MM.1S (cell line): Measurements from ENCODE around the gene KCNIP4.

Experiments
- DNase-seq: peaks from one replicate; pipeline ENCODE4 v3.0.0-alpha.2; 2015
- H2AFZ ChIP-seq: fragments of 300-600 bp; sonication (generic); 2 replicates; pipeline ENCODE4 v1.6.0; 2016; ENCODE audit warnings: antibody characterized with exemption, low read length
- H3F3A ChIP-seq: fragments of 300-600 bp; sonication (generic); 2 replicates; pipeline ENCODE4 v1.6.1; 2016; ENCODE audit warnings: mild to moderate bottlenecking, antibody characterized with exemption, low read length, moderate library complexity, mixed read lengths; ENCODE audit not compliant: insufficient read depth
- H3K27ac ChIP-seq: fragments of 300-600 bp; sonication (generic); 2 replicates; pipeline ENCODE4 v1.5.1; 2016; ENCODE audit warnings: mild to moderate bottlenecking, low read length
- H3K27me3 ChIP-seq: fragments of 300-600 bp; sonication (generic); replicated peaks from 2 replicates; pipeline ENCODE4 v1.6.0; 2016; ENCODE audit warnings: low read length; ENCODE audit not compliant: insufficient read depth
- H3K36me3 ChIP-seq: fragments of 300-600 bp; sonication (generic); replicated peaks from 2 replicates; pipeline ENCODE4 v1.6.1; 2016; ENCODE audit warnings: mild to moderate bottlenecking, low read length, mixed read lengths; ENCODE audit not compliant: insufficient read depth
- H3K4me1 ChIP-seq: fragments of 300-600 bp; sonication (generic); 2 replicates; pipeline ENCODE4 v1.6.1; 2016; ENCODE audit warnings: low read length, mixed read lengths
- H3K4me2 ChIP-seq: fragments of 300-600 bp; sonication (generic); 2 replicates; pipeline ENCODE4 v1.6.0; 2016; ENCODE audit warnings: low read depth, low read length
- H3K4me3 ChIP-seq: fragments of 300-600 bp; sonication (generic); 2 replicates; pipeline ENCODE4 v1.5.1; 2016; ENCODE audit warnings: low read length, mixed read lengths
- H3K79me2 ChIP-seq: fragments of 300-600 bp; sonication (generic); 2 replicates; pipeline ENCODE4 v1.6.1; 2016; ENCODE audit warnings: mixed run types, low read length, mixed read lengths
- H3K9ac ChIP-seq: fragments of 300-600 bp; sonication (generic); 2 replicates; pipeline ENCODE4 v1.6.1; 2016; ENCODE audit warnings: low read length, mixed read lengths
- H3K9me2 ChIP-seq: fragments of 300-600 bp; sonication (generic); replicated peaks from 2 replicates; pipeline ENCODE4 v1.6.1; 2016; ENCODE audit warnings: mild to moderate bottlenecking, low read length, mixed read lengths; ENCODE audit not compliant: insufficient read depth
- H3K9me3 ChIP-seq: fragments of 300-600 bp; sonication (generic); replicated peaks from 2 replicates; pipeline ENCODE4 v1.6.1; 2016; ENCODE audit warnings: mild to moderate bottlenecking, low read length, mixed read lengths; ENCODE audit not compliant: insufficient read depth
- H4K20me1 ChIP-seq: fragments of 300-600 bp; sonication (generic); 2 replicates; pipeline ENCODE4 v1.6.1; 2016; ENCODE audit warnings: mild to moderate bottlenecking, low read length, moderate library complexity, mixed read lengths; ENCODE audit not compliant: insufficient read depth
- EZH2 ChIP-seq: fragments of 300-600 bp; sonication (generic); optimal IDR thresholded peaks from 2 replicates; pipeline ENCODE3; 2017; ENCODE audit warnings: low read depth, mild to moderate bottlenecking, antibody characterized with exemption, low read length, mixed read lengths
- EZH2phosphoT487 ChIP-seq: fragments of 300-600 bp; sonication (generic); IDR thresholded peaks from 2 replicates; pipeline ENCODE4 v1.6.1; 2018; ENCODE audit warnings: antibody characterized with exemption, low read length
- TF ChIP-seq, protein P1 (sequence below): fragments of 300-600 bp; sonication (generic); IDR thresholded peaks from 2 replicates; pipeline ENCODE4 v1.5.1; 2016; ENCODE audit warnings: antibody characterized with exemption, low read length, mixed read lengths

The KCNIP4 gene

GRCh38 chr4:21677173-21677572 lies 271.4 kb downstream of the KCNIP4 start:
- no peaks in the 10 kb centered on the region for H3K9me2 ChIP-seq
- H2AFZ ChIP-seq, result no peak overlapping the region
- H3K27ac ChIP-seq, result no peak overlapping the region
- H3K9ac ChIP-seq, result no peak overlapping the region
- DNase-seq, result no peak
- H3K27me3 ChIP-seq, result no peaks in the 10 kb centered on the region
- no peak for TF ChIP-seq EZH2
- TF ChIP-seq, protein P1, sequence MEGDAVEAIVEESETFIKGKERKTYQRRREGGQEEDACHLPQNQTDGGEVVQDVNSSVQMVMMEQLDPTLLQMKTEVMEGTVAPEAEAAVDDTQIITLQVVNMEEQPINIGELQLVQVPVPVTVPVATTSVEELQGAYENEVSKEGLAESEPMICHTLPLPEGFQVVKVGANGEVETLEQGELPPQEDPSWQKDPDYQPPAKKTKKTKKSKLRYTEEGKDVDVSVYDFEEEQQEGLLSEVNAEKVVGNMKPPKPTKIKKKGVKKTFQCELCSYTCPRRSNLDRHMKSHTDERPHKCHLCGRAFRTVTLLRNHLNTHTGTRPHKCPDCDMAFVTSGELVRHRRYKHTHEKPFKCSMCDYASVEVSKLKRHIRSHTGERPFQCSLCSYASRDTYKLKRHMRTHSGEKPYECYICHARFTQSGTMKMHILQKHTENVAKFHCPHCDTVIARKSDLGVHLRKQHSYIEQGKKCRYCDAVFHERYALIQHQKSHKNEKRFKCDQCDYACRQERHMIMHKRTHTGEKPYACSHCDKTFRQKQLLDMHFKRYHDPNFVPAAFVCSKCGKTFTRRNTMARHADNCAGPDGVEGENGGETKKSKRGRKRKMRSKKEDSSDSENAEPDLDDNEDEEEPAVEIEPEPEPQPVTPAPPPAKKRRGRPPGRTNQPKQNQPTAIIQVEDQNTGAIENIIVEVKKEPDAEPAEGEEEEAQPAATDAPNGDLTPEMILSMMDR, result no peak
- TF ChIP-seq EZH2phosphoT487, result no peak
- H3K36me3 ChIP-seq, result no peaks in the 10 kb centered on the region
- H3K9me3 ChIP-seq, result no peaks in the 10 kb centered on the region
- H4K20me1 ChIP-seq, result no peaks in the 10 kb centered on the region
- no peaks in the 10 kb centered on the region for H3K79me2 ChIP-seq
- no peak overlapping the region for H3K4me2 ChIP-seq
- no peaks in the 10 kb centered on the region for H3F3A ChIP-seq
- H3K4me1 ChIP-seq, result no peaks in the 10 kb centered on the region
- no peak overlapping the region for H3K4me3 ChIP-seq

DNA sequence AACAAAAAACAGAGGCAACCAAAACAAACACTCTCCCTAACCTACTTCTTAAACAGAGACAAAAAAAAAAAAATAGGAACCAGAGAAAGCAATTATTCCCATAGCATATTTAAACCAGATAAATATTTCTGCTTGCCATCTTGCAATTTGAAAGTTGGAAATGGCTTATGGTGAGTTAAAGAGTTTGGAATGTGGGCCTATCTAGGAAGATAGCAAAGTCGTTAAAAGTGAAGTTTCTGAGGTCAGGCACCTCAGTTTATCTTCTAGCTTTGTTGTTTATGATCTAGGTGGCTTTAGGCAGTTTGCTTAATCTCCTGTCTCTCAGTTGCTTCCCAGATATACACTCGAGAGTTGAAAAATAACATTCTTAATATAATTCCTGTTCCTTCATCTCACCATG lies 284.2 kb downstream of the KCNIP4 start:
- no peaks in the 10 kb centered on the region for H3K36me3 ChIP-seq

GRCh38 chr4:21656832-21657231 lies 291.7 kb downstream of the KCNIP4 start:
- Histone ChIP-seq H3K79me2 (no peaks in the 10 kb centered on the region), H3K9me3 (no peaks in the 10 kb centered on the region), H3F3A (no peaks in the 10 kb centered on the region), H4K20me1 (no peaks in the 10 kb centered on the region), H2AFZ (no peak overlapping the region), H3K9me2 (no peaks in the 10 kb centered on the region), H3K36me3 (no peaks in the 10 kb centered on the region), H3K27ac (no peak overlapping the region), H3K4me2 (no peak overlapping the region), H3K9ac (no peak overlapping the region), H3K4me1 (no peaks in the 10 kb centered on the region), H3K27me3 (no peaks in the 10 kb centered on the region), H3K4me3 (no peak overlapping the region)
- no peak for TF ChIP-seq EZH2
- TF ChIP-seq, protein P1, result no peak
- no peak for TF ChIP-seq EZH2phosphoT487
- no peak for DNase-seq

More for the DNA sequence above, 284.2 kb downstream of the KCNIP4 start:
- H2AFZ ChIP-seq, result no peak overlapping the region
- H3K79me2 ChIP-seq, result no peaks in the 10 kb centered on the region
- no peak overlapping the region for H3K4me2 ChIP-seq
- H3K4me1 ChIP-seq, result no peaks in the 10 kb centered on the region
- H4K20me1 ChIP-seq, result no peaks in the 10 kb centered on the region
- H3K9me3 ChIP-seq, result no peaks in the 10 kb centered on the region
- TF ChIP-seq EZH2 (no peak), EZH2phosphoT487 (no peak)
- TF ChIP-seq, protein P1, result no peak
- no peaks in the 10 kb centered on the region for H3F3A ChIP-seq
- H3K9ac ChIP-seq, result no peak overlapping the region
- no peaks in the 10 kb centered on the region for H3K27me3 ChIP-seq
- no peak overlapping the region for H3K4me3 ChIP-seq
- H3K27ac ChIP-seq, result no peak overlapping the region
- no peaks in the 10 kb centered on the region for H3K9me2 ChIP-seq
- no peak for DNase-seq
